ENCODE results near the gene ASB5. TPM values are rescaled to one million over a fixed set of nuclear protein-coding genes. Genes with fewer than 3 reads are reported as not detected.

The ASB5 gene
- total and polyA plus RNA-seq, 2 donors (not counting 1 experiment from before 2014, with no cell fraction given): 1.0 to 1.8 TPM

GRCh38 chr4:176266026-176266425 lies 3.0 kb downstream of the ASB5 start:
- DNase-seq (ENCODE audit: low read depth in 2 of 2): no peak
- no peak for TF ChIP-seq EZH2 (IDR thresholded peaks at IDR 0.05; ENCODE audit: low read length, missing control alignments)
- TF ChIP-seq CTCF (conservative IDR thresholded peaks at IDR 0.05 in 1 of 2, IDR thresholded peaks at IDR 0.05 in 1 of 2; ENCODE audit: low read depth in 1 of 2, low read length in 2 of 2): no peak
- no peaks in the 10 kb centered on the region for H4K20me1 ChIP-seq (ENCODE audit: control insufficient read depth, extremely low read depth, insufficient read depth, low read length)
- H2AFZ ChIP-seq (ENCODE audit: low read length): no peak overlapping the region
- H3K4me1 ChIP-seq (ENCODE audit: control insufficient read depth, extremely low read depth, insufficient read depth, low read length): peaks cover 3% of the 10 kb centered on the region
- no peaks in the 10 kb centered on the region for H3K36me3 ChIP-seq (ENCODE audit: control insufficient read depth, insufficient read depth, low read length)
- no peak overlapping the region for H3K27ac ChIP-seq (ENCODE audit: insufficient read depth, low read length)
- no peak overlapping the region for H3K9ac ChIP-seq (ENCODE audit: insufficient read depth, low read length)
- no peak overlapping the region for H3K4me2 ChIP-seq (ENCODE audit: extremely low read depth, insufficient read depth, low read length)
- H3K4me3 ChIP-seq (replicated peaks in 1 of 4; ENCODE audit: control extremely low read depth in 1 of 4, insufficient read depth in 1 of 4, low read depth in 3 of 4, low read length in 4 of 4): no peak overlapping the region
- H3K27me3 ChIP-seq (ENCODE audit: control insufficient read depth, insufficient read depth, low read length): no peaks in the 10 kb centered on the region
- no peaks in the 10 kb centered on the region for H3K9me3 ChIP-seq (ENCODE audit: control insufficient read depth, insufficient read depth, low read depth, low read length)
- H3K79me2 ChIP-seq (ENCODE audit: control insufficient read depth, insufficient read depth, low read length): no peaks in the 10 kb centered on the region

- Histone ChIP-seq H3K9ac (ENCODE audit: insufficient read depth, low read length) (no peak overlapping the region), H3K36me3 (ENCODE audit: control insufficient read depth, insufficient read depth, low read length) (no peaks in the 10 kb centered on the region), H3K4me1 (ENCODE audit: control insufficient read depth, extremely low read depth, insufficient read depth, low read length) (peaks cover 7% of the 10 kb centered on the region), H3K79me2 (ENCODE audit: control insufficient read depth, insufficient read depth, low read length) (no peaks in the 10 kb centered on the region), H3K4me2 (ENCODE audit: extremely low read depth, insufficient read depth, low read length) (no peak overlapping the region), H3K4me3 (replicated peaks in 1 of 4; ENCODE audit: control extremely low read depth in 1 of 4, insufficient read depth in 1 of 4, low read depth in 3 of 4, low read length in 4 of 4) (no peak overlapping the region), H4K20me1 (ENCODE audit: control insufficient read depth, extremely low read depth, insufficient read depth, low read length) (no peaks in the 10 kb centered on the region), H2AFZ (ENCODE audit: low read length) (no peak overlapping the region), H3K9me3 (ENCODE audit: control insufficient read depth, insufficient read depth, low read depth, low read length) (no peaks in the 10 kb centered on the region), H3K27ac (ENCODE audit: insufficient read depth, low read length) (no peak overlapping the region), H3K27me3 (ENCODE audit: control insufficient read depth, insufficient read depth, low read length) (no peaks in the 10 kb centered on the region)
- DNase-seq (ENCODE audit: low read depth in 2 of 2): no peak
- no peak for TF ChIP-seq CTCF (conservative IDR thresholded peaks at IDR 0.05 in 1 of 2, IDR thresholded peaks at IDR 0.05 in 1 of 2; ENCODE audit: low read depth in 1 of 2, low read length in 2 of 2)
- no peak for TF ChIP-seq EZH2 (IDR thresholded peaks at IDR 0.05; ENCODE audit: low read length, missing control alignments)
Observed at GRCh38 chr4:176262243-176262642, 6.8 kb downstream of the ASB5 start.

GRCh38 chr4:176261481-176261880 lies 7.5 kb downstream of the ASB5 start:
- peak in 1 of 2 donors; percentile 95 for DNase-seq (ENCODE audit: low read depth in 2 of 2)
- Histone ChIP-seq H3K9me3 (ENCODE audit: control insufficient read depth, insufficient read depth, low read depth, low read length) (no peaks in the 10 kb centered on the region), H3K27ac (ENCODE audit: insufficient read depth, low read length) (no peak overlapping the region), H3K27me3 (ENCODE audit: control insufficient read depth, insufficient read depth, low read length) (no peaks in the 10 kb centered on the region), H3K9ac (ENCODE audit: insufficient read depth, low read length) (no peak overlapping the region), H3K4me2 (ENCODE audit: extremely low read depth, insufficient read depth, low read length) (no peak overlapping the region), H3K4me3 (replicated peaks in 1 of 4; ENCODE audit: control extremely low read depth in 1 of 4, insufficient read depth in 1 of 4, low read depth in 3 of 4, low read length in 4 of 4) (no peak overlapping the region), H3K36me3 (ENCODE audit: control insufficient read depth, insufficient read depth, low read length) (no peaks in the 10 kb centered on the region), H3K79me2 (ENCODE audit: control insufficient read depth, insufficient read depth, low read length) (no peaks in the 10 kb centered on the region), H3K4me1 (ENCODE audit: control insufficient read depth, extremely low read depth, insufficient read depth, low read length) (peaks cover 7% of the 10 kb centered on the region), H2AFZ (ENCODE audit: low read length) (no peak overlapping the region), H4K20me1 (ENCODE audit: control insufficient read depth, extremely low read depth, insufficient read depth, low read length) (no peaks in the 10 kb centered on the region)
- TF ChIP-seq CTCF (conservative IDR thresholded peaks at IDR 0.05 in 1 of 2, IDR thresholded peaks at IDR 0.05 in 1 of 2; ENCODE audit: low read depth in 1 of 2, low read length in 2 of 2): no peak
- no peak for TF ChIP-seq EZH2 (IDR thresholded peaks at IDR 0.05; ENCODE audit: low read length, missing control alignments)

Measured in fibroblast of lung (primary cell).